Loucy (cell line): ENCODE results near the gene MRPL2.

Experiments used
- CTCF ChIP-seq: fragments of 200-600 bp; sonication (generic); conservative IDR thresholded peaks from 2 replicates; pipeline ENCODE4 v1.5.1; 2014; ENCODE audit warnings: mild to moderate bottlenecking, antibody characterized with exemption, low read length
- EZH2phosphoT487 ChIP-seq: fragments of 200-600 bp; IDR thresholded peaks from 2 replicates; pipeline ENCODE4 v1.6.1; 2018; ENCODE audit warnings: antibody characterized with exemption, mild to moderate bottlenecking, moderate library complexity, borderline replicate concordance

GRCh38 chr6:43058531-43058930 is 703 bp downstream of the MRPL2 start:
- TF ChIP-seq CTCF (no peak), EZH2phosphoT487 (no peak)
